Activated CD8-positive, alpha-beta memory T cell treated with anti-CD3 and anti-CD28 coated beads, Interleukin-2, amount 50 U/mL, for 24 hours (primary cell): Measurements from ENCODE around the gene PPARA.

Source experiments
- DNase-seq: peaks from one replicate; pipeline ENCODE4 v3.0.0-alpha.2; 2020; ENCODE audit errors: extremely low read depth

The PPARA gene

DNA sequence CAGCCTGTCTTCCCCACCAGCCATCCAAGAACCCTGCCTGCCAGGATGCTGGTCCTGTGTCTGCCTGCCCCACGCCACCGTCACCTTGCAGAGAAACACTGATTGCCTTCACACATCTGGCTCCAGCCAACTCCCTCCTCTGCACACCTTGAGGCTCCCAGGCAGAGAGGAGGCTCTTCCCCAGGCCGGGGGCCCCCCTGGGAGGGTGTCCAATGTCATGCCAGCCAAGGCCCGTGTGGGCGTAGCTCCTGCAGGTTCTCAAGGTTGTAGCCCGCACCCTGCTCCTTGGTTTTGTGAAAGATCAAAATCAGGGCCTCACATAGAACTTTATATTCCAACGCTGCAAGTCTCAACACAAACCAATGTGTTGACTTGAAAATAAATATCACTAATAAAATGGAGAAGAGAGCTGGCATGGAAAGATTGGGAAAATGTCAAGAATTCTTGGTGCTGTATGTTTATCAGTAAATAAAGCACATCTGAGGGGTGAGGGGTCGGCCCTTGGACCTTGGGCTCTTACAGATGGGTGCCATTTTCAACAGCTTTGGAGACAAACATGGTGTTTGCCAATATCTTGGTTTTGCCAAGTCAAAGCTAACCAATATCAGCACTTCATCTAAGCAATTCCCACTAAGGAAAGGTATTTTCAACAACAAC is 6.7 kb upstream of the PPARA start:
- DNase-seq, result no peak

DNA sequence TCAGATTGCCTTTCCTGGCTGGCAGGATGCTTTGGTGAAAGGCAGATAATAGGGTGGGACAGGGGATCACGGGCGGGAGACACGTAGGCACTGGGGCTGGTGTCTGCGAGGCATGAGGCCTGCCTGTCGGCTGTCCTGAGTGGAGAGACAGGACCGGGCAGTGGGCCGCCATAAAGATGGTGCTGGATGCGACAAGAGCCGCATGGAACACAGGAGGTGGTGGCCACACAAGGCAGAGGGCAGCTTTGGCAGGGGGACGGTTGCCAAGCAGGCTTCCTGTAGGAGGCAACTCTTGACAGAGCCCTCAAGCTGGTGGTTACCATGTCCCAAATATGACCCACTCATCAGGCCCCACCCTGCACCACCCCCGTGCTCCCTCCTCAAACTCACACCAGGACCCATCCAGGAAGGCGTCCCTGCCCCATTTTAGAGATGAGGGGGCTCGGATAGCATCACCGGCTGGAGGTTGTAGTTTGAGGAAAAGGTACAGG is 4.9 kb upstream of the PPARA start:
- no peak for DNase-seq

DNA sequence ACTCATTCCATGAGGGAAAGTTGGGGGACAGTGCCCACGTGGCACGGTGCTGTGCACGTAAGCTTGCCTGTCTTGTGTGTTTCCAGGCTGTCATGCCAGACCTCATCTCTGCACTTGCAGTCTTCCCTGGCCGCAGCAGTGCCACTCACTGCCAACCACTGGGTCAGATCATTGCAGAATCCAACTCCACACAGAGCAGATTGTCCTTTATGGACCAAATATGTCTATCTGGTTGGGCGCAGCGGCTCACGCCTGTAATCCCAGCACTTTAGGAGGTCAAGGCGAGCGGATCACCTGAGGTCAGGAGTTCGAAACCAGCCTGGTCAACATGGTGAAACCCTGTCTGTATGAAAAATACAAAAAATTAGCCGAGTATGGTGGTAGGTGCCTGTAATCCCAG is 4.4 kb upstream of the PPARA start:
- DNase-seq, result no peak

DNA sequence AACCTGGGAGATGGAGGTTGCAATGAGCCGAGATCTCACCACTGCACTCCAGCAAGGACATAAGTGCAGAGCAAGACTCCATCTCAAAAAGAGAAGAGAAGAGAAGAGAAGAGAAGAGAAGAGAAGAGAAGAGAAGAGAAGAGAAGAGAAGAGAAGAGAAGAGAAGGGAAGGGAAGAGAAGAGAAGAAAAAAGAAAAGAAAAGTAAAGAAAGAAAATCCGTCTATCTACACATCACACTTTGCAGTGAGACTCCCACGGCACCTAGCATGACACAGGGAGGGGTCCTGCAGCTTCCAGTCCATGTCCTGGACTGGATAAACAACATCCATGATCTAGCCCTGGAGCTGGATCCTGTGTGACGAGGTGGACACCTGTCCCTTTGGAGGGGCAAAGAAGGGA is 4.0 kb upstream of the PPARA start:
- no peak for DNase-seq

DNA sequence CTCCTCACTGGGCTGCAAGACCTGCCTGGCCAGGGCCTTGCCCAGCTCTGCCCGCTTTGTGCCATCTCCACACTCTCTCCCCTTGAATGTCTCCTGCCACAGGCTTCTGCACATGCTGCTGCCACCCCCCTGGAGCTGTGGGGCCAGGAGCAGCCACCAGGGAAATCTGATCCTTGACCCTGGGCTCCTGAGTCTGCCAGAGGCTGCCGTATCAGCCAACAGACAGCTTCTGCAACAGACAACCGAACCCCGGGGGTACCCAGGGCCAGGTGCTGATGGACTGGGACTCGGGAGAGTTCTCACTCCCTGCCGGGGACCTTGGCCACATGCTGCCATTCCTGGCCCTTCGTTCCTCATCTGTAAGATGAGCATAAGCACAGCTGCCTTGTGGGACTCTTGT is 3.3 kb upstream of the PPARA start:
- no peak for DNase-seq

DNA sequence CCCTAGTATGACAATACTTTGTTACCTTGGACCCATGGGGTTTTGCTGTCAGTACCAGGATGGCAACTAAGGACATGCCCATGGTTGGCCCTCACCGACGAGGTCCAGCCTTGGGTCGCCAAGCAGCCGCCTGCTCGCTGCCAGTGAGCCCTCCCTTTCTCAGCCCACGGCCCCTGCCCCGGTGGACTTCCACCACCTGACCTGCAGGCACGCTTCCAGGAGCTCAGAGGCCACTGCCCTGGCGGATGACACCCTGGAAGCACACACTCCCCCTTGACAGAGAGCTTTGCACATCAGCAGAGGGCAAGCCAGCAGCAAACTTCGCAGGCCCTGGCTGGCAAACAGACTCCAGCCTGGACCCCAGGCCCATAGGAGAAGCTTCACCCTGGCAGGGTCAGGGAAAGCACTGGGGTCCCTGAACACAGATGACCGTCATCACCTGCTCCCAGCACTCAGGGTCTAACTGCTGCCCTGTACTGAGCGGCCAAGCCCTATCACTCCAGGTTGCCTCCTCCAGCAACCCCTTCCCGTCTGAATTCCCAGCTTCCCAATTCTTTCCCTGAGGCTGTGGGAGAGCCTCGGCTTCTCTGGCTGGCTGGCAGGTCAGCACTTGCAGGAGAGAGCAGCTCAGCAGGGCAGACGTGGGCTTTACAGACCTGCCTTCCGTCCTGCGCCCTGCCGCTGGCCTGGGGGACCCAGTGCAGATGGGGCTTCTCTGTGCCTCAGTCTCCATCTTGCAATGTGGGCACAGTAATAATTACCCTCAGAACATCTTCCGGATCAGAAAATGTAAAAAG is 2.7 kb upstream of the PPARA start:
- DNase-seq, result no peak

DNA sequence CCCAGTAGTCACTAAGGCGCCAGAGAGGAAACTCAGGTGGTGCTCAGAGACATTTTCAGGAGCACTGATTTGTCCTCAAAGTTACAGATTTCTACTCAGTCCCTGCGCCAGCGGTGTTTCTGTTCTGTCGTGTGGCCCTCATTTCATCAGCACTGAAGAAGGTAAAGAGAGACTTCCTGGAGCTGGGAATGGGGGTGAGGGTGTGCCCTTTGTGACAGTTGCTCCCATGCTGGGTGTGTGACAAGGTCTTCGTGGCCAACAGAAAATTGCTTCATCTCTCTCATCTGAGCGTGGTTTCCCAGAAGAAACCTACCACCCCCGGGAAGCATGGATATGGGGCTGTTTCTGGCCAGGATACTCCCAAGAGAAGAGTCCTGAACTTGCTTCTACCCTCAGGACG is 2.0 kb upstream of the PPARA start:
- DNase-seq, result no peak

DNA sequence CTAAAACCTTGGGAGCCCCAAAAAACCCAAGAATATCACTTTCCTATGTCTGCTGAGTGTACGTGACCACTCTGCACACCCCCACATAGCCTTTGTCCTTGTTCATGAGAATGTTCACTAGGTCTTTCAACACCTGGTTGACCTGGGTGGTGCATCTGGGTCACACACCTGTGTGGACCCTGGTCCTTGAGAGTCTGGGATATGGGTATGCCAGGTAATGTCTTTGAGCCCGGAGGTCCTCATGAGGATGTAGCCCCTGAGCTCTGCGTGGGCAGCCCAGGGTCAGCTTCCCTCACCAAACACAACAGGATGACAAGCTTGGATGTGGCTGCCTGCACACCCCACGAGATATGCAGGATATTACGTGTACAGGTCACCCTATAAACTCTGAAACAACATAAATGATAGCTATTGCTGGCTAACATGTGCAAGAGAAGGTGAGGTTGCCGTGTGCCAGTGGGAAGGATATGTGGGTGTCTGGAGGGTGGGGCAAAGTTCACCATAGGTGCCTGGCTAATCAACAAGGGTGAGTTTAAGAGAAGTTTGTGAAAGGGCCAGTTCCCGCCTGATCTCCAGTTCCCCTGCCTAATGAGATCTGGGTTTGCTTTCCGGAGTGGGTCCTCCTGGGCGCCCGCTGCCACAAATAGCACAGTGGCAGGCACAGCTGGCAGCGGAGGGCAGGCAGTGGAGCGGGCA is 1.4 kb upstream of the PPARA start:
- no peak for DNase-seq

DNA sequence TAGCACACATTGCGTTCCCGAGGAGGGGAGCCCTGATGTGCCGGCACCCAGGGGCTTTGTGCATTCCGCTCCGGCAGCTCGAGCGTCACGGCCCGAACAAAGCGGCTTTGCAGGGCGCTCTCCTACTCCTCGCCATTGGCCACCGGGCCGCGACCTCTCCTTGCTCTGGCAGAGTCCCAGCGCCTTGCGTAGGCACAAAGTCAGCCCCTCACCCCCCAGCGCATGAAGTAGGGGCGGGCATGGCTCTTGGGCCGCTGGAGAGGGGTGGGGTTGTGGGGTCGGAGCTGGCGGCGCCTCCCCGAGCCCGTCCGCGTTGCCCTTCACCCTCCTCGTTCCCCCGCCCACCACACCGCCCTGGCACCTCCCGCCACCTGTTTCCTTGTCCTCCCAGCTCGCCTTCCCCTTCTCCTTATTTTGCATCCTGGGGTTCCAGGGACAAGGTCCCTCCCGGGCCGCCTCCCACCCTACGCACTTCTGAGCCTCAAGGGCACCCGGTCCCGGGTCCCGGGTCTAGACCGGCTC is 753 bp upstream of the PPARA start:
- no peak for DNase-seq

DNA sequence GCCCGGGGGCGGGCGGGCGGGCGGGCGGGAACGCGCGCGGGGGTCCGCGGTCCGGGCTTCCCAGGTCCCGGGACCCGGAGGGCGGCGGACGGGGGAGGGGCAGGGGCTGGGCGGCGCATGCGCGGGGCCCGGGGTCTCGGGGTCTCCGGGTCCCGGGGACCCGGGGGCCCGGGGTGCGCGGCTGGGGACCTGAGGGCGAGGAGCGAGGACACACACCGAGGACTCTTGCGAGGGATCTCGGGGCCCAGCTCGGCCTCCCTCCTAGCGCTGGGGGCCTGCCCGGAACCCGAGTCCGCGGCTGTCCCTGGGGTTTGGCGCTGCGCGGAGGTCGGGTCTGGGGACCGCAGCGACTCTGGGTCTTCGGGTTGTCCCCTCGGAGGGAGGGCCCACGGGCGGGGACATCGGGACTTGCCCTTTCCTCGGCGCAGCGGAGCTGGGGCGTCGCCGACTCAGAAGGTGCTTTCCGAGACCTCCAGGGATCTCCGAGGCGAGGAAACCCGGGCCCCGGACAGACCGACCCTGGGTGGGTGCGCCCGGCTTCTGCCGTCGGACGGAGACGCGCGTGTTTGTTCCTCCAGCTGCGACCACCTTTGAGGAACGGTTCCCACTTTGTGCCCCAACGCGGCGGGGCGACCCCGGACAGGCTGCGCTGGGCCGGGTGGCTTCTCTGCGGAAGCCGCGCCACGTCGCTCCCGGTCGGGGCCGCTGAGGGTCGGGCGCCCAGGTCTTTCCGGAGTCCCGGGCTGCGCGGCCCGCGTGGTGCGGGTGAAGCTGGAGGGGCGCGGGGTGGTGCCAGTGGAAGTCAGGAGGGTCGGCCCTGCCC is 540 bp downstream of the PPARA start:
- DNase-seq, result peak; percentile 13

DNA sequence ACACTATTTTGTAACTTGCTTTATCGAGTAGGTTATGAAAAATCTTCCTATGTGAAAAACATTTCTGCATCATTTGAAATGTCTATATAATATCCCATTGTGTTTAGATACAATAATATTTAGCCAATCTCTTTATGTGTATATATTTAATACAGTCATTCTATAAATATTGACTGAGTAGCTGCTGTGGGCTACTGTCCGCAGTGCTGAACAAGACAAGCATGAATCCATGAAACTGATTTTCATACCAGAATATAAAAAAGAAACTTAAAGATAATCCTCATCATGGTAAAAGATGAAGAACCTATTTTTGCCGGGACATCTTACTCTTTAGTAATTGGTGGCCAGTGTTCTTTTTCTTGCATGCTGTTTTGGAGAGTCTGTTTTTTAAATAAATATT is 3.6 kb downstream of the PPARA start:
- no peak for DNase-seq

DNA sequence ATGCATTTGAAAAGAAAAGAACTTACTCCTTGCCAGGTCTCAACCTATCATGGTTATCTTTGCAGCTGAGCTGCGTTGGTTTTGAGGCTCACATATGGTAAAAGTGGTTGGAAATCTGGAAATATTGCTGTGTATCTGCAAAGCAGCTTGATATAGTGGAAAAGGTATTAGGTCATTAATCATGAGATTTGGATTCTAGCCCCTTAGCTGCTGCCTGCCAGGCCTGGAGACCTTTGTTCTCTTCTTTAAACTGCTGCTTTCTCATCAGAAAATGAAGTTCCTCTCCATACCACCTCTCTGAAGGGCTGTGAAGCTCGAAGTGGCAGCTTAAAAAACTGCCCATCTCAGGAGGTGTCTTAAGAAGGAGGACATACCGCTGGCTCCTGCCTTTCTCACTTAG is 5.7 kb downstream of the PPARA start:
- no peak for DNase-seq

DNA sequence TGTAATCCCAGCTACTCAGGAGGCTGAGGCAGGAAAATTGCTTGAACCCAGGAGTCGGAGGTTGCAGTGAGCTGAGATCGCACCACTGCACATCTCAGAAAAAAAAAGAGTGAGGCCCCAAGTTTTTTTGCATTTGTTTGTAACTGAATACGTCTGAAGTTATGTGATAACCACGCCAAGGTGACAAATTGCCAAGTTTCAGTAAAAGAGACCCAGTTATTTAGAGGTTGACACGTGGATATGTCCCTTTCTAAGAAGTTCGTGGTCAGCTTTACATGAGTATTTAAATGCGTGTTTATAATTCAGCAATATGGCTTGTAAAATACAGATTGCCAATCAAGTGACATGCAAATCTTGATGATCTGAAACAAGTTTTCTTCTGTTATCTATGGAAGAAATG is 8.0 kb downstream of the PPARA start:
- DNase-seq, result no peak

DNA sequence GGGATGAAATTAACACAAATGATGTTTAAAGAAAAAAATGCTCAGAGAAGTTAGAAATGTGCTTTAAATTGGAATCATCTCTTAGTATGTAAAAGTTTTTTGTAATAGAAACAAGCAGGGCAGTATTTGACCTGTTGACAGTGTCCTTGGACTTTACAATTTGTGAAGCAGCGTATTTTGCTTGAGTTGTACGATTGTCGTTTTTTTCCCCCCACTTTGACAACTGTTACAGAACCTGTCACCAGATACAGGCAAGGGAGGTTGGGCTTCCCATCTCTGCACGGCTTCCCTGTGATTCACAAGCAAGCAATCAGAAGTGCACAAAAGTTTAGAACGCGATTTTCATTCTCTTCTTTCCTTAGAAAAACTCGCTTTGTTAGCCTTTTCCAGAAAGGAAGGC is 8.9 kb downstream of the PPARA start:
- DNase-seq, result no peak

DNA sequence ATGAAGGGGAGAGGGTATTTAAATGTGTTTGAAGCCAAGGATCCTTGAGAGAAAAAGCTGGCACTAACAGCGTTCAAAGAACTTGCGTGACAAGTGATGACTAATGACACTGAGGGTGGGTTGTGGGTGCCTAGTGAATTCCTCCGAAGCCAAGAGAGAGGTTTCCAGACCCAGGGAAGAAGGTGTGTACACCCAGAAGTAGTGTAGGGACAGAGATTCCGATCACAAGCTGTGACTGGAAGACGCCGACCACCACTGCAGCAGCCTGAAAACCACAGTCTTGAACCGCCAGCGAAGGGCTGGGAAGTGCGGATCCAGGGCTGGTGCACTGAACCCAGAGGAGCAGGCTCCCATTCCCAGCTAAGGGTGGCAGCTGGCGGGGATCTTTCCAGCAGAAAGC is 9.5 kb downstream of the PPARA start:
- DNase-seq, result no peak

DNA sequence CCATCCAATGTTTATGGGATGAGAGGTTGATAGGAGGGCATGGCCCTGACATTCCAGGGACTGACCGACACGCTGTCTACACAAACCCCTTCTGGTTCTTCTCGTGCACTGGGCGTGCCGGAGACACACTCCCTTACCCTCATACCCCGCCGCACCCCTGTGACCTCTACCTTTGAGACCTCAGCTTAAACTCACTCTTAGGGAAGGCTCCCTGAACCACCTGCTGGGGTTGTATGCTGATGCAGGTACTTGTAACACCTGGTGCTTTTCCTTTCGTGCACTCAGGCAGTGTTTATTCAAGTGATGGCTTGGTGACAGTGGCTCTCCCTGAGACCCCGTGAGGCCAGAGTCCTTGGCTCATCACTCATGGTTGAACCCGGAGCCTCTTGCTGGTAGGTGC is 12.0 kb downstream of the PPARA start:
- no peak for DNase-seq

DNA sequence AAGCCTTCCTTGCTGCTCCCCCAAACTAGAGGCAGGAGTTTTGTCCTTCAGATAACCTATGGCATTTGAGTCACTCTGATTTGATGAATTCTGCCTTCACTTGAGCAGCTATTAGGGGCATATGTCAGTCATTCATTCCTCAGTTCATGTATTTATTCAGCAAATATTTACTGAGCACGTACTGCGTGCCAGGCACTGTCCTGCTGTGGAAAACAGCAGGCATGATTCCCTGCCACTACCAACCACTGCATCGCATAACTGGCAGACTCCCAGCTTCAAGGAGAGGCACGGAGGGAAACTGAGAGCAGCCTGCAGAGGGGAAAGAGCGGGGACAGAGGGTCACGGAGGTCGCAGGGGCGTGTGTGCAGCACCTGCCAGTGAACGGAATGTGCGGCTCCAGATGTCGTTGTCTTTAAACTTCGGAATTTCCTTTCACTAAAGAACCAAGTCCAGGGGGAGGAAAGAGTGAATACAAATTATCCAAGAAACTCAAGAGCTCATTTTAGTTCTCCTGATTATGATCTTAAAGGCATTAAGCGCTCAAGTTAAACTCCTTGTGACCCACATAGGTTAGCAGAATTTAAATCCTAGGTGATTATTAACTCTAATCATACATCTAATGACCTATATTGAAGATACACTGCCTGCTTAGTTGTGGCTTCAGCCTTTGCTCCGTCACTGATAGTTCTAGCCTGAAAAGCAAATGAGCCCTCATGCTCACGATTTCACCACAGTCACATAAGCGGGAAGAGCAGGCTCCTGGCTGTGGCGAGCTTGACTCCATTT is 12.6 kb downstream of the PPARA start:
- DNase-seq, result no peak

DNA sequence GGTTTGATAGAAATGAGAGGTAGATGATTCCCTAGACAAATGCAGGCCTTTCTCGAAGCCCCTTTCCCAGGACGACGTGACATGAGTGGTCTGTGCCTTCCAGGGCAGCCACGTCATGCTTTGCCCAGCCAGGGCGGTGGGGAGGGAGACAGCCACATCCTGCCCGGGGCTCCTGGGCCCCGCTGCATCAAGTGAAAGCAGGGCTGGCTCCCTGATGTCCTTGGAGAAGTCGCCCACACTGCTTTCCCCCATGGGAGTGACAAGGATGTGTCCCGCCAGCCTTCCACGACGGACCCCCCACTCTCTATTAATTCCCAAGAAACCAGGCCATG is 13.2 kb downstream of the PPARA start:
- no peak for DNase-seq

DNA sequence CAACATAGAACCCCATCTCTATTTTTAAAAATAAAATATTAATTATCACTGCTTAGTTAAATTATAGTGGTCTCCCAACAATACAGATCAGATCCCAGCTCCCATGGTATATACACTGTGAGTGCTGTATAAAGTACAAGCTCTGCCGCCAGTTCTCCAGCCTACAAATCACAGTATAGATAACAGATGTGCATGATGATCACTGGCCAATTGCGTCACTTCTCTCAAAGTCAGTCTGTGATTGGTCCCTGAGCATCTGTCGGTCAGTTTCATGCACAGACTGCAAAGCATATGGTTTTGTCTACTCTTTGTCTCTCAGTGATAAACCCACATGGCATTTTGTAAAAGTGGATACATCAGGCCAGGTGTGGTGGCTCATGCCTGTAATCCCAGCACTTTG is 15.7 kb downstream of the PPARA start:
- no peak for DNase-seq

DNA sequence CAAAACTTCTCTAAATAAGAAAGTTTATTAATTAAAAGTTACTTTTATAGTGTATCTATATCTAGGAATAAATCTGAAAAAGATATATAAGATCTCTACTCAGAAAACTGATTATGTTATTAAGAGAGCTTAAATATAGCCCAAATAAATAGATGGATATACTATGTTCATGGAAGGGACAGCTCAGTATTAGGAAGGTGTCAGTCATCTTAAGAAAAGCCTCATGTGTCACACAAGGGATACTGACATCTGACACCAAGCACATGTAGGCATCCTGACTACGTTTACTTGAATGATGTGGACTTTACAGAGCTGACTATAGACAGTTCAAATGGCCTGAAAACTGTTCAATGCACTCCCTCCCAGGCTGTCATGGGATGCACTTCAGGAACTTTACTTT is 19.3 kb downstream of the PPARA start:
- no peak for DNase-seq

DNA sequence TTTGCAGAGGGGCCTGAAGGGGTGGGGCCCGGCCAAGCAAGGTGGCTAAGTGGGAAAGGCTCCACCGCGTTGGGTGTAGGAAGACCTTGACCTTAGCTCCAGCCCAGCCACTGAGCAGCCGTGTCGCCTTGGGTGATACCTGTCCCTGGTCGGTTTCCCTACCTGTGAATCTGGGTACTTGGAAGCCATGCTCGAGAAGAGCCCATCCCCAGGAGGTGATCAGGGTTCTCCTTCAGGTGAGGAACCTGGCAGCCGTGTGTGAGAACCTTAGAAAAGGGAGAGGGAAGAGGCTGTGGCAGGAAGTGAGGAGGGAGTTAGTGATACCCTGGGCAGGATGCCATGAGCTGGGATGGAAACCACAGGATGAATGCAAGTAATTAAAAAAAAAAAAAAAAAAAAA is 21.6 kb downstream of the PPARA start:
- no peak for DNase-seq
